ENCODE measurements around the gene PPP2R2B.

Gene PPP2R2B

DNA sequence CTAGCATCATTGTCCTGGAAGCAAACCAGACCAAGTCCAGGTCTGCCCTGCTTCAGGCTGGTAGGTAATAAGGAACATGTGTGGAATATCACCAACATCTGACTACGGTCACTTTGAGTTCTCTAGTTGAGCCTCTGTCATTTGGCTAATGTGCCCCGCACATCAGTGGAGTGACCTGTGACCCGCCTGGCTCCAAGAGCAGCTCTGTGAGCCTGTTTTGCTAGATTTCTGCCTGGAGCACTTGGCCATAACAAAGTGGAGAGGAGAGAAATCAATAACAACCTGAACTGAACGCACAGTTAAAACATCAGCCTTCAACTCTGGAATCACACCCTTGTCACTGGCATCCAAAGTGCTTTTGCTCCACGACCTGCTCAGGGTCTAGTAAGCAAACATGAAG lies 115.7 kb downstream of the PPP2R2B start:
- TF ChIP-seq CEBPB (IDR thresholded peaks at IDR 0.05), result no peak
- TF ChIP-seq, protein P1, sequence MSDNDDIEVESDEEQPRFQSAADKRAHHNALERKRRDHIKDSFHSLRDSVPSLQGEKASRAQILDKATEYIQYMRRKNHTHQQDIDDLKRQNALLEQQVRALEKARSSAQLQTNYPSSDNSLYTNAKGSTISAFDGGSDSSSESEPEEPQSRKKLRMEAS (IDR thresholded peaks at IDR 0.05), result no peak
- TF ChIP-seq YY1 (IDR thresholded peaks at IDR 0.05; ENCODE audit: low read depth), result no peak
- TF ChIP-seq TEAD4 (IDR thresholded peaks at IDR 0.05), result no peak
- TF ChIP-seq, protein P2, sequence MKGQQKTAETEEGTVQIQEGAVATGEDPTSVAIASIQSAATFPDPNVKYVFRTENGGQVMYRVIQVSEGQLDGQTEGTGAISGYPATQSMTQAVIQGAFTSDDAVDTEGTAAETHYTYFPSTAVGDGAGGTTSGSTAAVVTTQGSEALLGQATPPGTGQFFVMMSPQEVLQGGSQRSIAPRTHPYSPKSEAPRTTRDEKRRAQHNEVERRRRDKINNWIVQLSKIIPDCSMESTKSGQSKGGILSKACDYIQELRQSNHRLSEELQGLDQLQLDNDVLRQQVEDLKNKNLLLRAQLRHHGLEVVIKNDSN (IDR thresholded peaks at IDR 0.05), result no peak
- TF ChIP-seq, protein P3, sequence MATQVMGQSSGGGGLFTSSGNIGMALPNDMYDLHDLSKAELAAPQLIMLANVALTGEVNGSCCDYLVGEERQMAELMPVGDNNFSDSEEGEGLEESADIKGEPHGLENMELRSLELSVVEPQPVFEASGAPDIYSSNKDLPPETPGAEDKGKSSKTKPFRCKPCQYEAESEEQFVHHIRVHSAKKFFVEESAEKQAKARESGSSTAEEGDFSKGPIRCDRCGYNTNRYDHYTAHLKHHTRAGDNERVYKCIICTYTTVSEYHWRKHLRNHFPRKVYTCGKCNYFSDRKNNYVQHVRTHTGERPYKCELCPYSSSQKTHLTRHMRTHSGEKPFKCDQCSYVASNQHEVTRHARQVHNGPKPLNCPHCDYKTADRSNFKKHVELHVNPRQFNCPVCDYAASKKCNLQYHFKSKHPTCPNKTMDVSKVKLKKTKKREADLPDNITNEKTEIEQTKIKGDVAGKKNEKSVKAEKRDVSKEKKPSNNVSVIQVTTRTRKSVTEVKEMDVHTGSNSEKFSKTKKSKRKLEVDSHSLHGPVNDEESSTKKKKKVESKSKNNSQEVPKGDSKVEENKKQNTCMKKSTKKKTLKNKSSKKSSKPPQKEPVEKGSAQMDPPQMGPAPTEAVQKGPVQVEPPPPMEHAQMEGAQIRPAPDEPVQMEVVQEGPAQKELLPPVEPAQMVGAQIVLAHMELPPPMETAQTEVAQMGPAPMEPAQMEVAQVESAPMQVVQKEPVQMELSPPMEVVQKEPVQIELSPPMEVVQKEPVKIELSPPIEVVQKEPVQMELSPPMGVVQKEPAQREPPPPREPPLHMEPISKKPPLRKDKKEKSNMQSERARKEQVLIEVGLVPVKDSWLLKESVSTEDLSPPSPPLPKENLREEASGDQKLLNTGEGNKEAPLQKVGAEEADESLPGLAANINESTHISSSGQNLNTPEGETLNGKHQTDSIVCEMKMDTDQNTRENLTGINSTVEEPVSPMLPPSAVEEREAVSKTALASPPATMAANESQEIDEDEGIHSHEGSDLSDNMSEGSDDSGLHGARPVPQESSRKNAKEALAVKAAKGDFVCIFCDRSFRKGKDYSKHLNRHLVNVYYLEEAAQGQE (IDR thresholded peaks at IDR 0.05; ENCODE audit: low read depth), result no peak
- TF ChIP-seq RAD21 (IDR thresholded peaks at IDR 0.05; ENCODE audit: low read depth), result no peak
- TF ChIP-seq EP300 (IDR thresholded peaks at IDR 0.05; ENCODE audit: borderline replicate concordance), result no peak
- TF ChIP-seq EGR1 (IDR thresholded peaks at IDR 0.05), result no peak
- TF ChIP-seq CREB1 (IDR thresholded peaks at IDR 0.05; ENCODE audit: low read depth), result no peak
- TF ChIP-seq FOXM1 (IDR thresholded peaks at IDR 0.05; ENCODE audit: borderline replicate concordance, low read depth), result no peak
- TF ChIP-seq NFIC (IDR thresholded peaks at IDR 0.05), result no peak
- TF ChIP-seq TCF12 (IDR thresholded peaks at IDR 0.05; ENCODE audit: low read depth), result no peak
- no peak for TF ChIP-seq TAF1 (IDR thresholded peaks at IDR 0.05; ENCODE audit: low read depth)
- TF ChIP-seq ZBTB7A (IDR thresholded peaks at IDR 0.05; ENCODE audit: low read depth), result no peak

DNA sequence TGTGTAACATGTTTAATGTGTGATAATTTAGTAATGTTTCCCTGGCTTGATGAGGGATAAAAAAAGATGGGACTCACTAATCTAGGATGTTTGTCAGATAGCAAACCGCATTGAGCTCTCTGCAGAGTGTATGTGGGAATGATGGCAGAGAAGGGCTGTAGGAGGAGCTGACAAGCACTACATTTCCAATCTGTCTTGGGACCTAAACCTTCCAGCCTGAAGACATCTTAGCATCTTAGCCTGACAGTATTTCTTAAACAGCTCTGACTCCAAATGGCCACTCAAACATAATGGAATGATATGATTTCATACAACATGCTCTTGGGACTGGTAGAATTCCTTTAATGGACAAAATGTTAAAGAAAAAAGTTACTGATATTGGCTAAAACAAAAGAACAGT lies 116.7 kb downstream of the PPP2R2B start:
- TF ChIP-seq CREB1 (IDR thresholded peaks at IDR 0.05; ENCODE audit: low read depth) (no peak), ZBTB7A (IDR thresholded peaks at IDR 0.05; ENCODE audit: low read depth) (no peak), EGR1 (IDR thresholded peaks at IDR 0.05) (no peak), FOXM1 (IDR thresholded peaks at IDR 0.05; ENCODE audit: borderline replicate concordance, low read depth) (no peak), RAD21 (IDR thresholded peaks at IDR 0.05; ENCODE audit: low read depth) (no peak), YY1 (IDR thresholded peaks at IDR 0.05; ENCODE audit: low read depth) (no peak), TAF1 (IDR thresholded peaks at IDR 0.05; ENCODE audit: low read depth) (no peak), CEBPB (IDR thresholded peaks at IDR 0.05) (no peak)
- TF ChIP-seq, protein P2 (IDR thresholded peaks at IDR 0.05), result no peak

DNA sequence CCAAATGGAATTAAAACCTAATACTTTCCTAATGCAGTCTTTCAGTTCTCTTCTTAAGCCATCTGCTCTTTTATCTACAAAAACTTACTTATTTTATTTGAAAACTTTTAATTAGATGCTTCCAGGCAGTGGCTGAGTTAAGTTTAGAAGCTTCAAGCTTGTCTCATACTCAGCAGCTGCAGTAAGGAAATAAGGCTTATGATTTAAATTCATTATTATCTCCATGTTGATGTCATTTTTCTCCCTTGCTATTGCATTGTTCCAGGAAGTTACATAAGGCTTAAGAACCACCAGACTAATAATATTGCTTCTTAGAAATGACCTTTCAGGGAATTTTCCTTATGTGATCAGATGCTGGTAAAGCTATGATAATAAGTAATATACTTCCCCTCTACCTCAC lies 119.6 kb downstream of the PPP2R2B start:
- no peak for TF ChIP-seq NFIC (IDR thresholded peaks at IDR 0.05)
- no peak for TF ChIP-seq RAD21 (IDR thresholded peaks at IDR 0.05; ENCODE audit: low read depth)
- no peak for TF ChIP-seq FOXM1 (IDR thresholded peaks at IDR 0.05; ENCODE audit: borderline replicate concordance, low read depth)
- TF ChIP-seq CEBPB (IDR thresholded peaks at IDR 0.05), result no peak
- TF ChIP-seq CREB1 (IDR thresholded peaks at IDR 0.05; ENCODE audit: low read depth), result no peak

- TF ChIP-seq TAF1 (IDR thresholded peaks at IDR 0.05; ENCODE audit: low read depth) (no peak), ZBTB7A (IDR thresholded peaks at IDR 0.05; ENCODE audit: low read depth) (no peak), TCF12 (IDR thresholded peaks at IDR 0.05; ENCODE audit: low read depth) (no peak), EP300 (IDR thresholded peaks at IDR 0.05; ENCODE audit: borderline replicate concordance) (no peak), YY1 (IDR thresholded peaks at IDR 0.05; ENCODE audit: low read depth) (no peak), NFIC (IDR thresholded peaks at IDR 0.05) (no peak), EGR1 (IDR thresholded peaks at IDR 0.05) (no peak), FOXM1 (IDR thresholded peaks at IDR 0.05; ENCODE audit: borderline replicate concordance, low read depth) (no peak), TEAD4 (IDR thresholded peaks at IDR 0.05) (no peak), CREB1 (IDR thresholded peaks at IDR 0.05; ENCODE audit: low read depth) (no peak), CEBPB (IDR thresholded peaks at IDR 0.05) (no peak)
- TF ChIP-seq, protein P1 (IDR thresholded peaks at IDR 0.05), result no peak
- TF ChIP-seq, protein P3 (IDR thresholded peaks at IDR 0.05; ENCODE audit: low read depth), result no peak
- TF ChIP-seq, protein P2 (IDR thresholded peaks at IDR 0.05), result no peak
Measured at GRCh38 chr5:146758076-146758475, 120.5 kb downstream of the PPP2R2B start.

DNA sequence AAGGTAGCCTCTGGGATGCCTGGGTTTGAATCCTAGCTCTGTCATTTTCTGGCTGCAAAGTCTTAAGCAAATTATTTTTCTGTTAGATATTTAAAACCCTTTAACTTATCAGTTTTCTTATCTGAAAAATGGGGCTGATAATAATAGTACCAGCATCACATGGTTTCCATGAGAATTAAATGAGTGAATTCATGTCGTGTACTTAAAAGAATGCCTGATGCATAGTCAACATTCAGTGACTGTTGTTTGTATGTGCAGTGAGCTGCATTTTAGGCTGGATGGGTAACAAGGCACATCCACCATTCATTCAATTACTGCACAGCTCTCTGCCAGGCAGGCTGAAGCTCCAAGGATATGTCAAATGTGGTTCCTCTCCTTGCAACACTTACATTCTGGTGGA lies 122.0 kb downstream of the PPP2R2B start:
- TF ChIP-seq, protein P3 (IDR thresholded peaks at IDR 0.05; ENCODE audit: low read depth), result no peak
- TF ChIP-seq, protein P1 (IDR thresholded peaks at IDR 0.05), result no peak
- TF ChIP-seq, protein P2 (IDR thresholded peaks at IDR 0.05), result no peak
- no peak for TF ChIP-seq TCF12 (IDR thresholded peaks at IDR 0.05; ENCODE audit: low read depth)
- no peak for TF ChIP-seq CEBPB (IDR thresholded peaks at IDR 0.05)
- TF ChIP-seq YY1 (IDR thresholded peaks at IDR 0.05; ENCODE audit: low read depth), result no peak
- TF ChIP-seq EGR1 (IDR thresholded peaks at IDR 0.05), result no peak
- TF ChIP-seq RAD21 (IDR thresholded peaks at IDR 0.05; ENCODE audit: low read depth), result no peak
- no peak for TF ChIP-seq TEAD4 (IDR thresholded peaks at IDR 0.05)
- TF ChIP-seq FOXM1 (IDR thresholded peaks at IDR 0.05; ENCODE audit: borderline replicate concordance, low read depth), result no peak
- TF ChIP-seq ZBTB7A (IDR thresholded peaks at IDR 0.05; ENCODE audit: low read depth), result no peak
- TF ChIP-seq NFIC (IDR thresholded peaks at IDR 0.05), result no peak
- TF ChIP-seq CREB1 (IDR thresholded peaks at IDR 0.05; ENCODE audit: low read depth), result no peak
- no peak for TF ChIP-seq EP300 (IDR thresholded peaks at IDR 0.05; ENCODE audit: borderline replicate concordance)
- no peak for TF ChIP-seq TAF1 (IDR thresholded peaks at IDR 0.05; ENCODE audit: low read depth)
